SK-N-MC (cell line): Measurements from ENCODE around the gene OPRL1.

Experiments used
- DNase-seq: peaks from one replicate; pipeline ENCODE4 v3.0.0-alpha.2; 2011; ENCODE audit warnings: low read depth, low spot score
- H3K27ac ChIP-seq: fragments of 200-600 bp; sonication (generic); 2 replicates; pipeline ENCODE4 v1.5.1; 2016; ENCODE audit warnings: mixed run types
- H3K36me3 ChIP-seq: fragments of 200-600 bp; sonication (generic); 2 replicates; pipeline ENCODE4 v1.6.1; 2017; ENCODE audit warnings: antibody characterized with exemption, low read length, mixed read lengths; ENCODE audit not compliant: insufficient read depth
- H3K4me3 ChIP-seq: fragments of 200-600 bp; sonication (generic); 2 replicates; pipeline ENCODE4 v1.5.1; 2016
- H3K9ac ChIP-seq: fragments of 200-600 bp; sonication (generic); 2 replicates; pipeline ENCODE4 v1.8.0; 2017; ENCODE audit warnings: mixed run types, mixed read lengths; ENCODE audit not compliant: insufficient read length
- H3K9me3 ChIP-seq: fragments of 200-600 bp; sonication (generic); 2 replicates; pipeline ENCODE4 v1.6.1; 2017; ENCODE audit warnings: low read depth, mild to moderate bottlenecking, antibody characterized with exemption, low read length, moderate library complexity, mixed read lengths
- EZH2 ChIP-seq: fragments of 200-600 bp; sonication (generic); IDR thresholded peaks from one replicate; pipeline ENCODE4 v1.6.1; 2017; ENCODE audit warnings: antibody characterized with exemption
- FOXP2 ChIP-seq: optimal IDR thresholded peaks from 2 replicates; pipeline ENCODE3; 2011; ENCODE audit warnings: mild to moderate bottlenecking, moderate library complexity; ENCODE audit not compliant: insufficient read depth; ENCODE audit errors: extremely low read length, control extremely low read depth
- POLR2AphosphoS5 ChIP-seq: IDR thresholded peaks from 2 replicates; pipeline ENCODE4 v1.6.1; 2012; ENCODE audit warnings: mild to moderate bottlenecking, low read depth, low read length, borderline replicate concordance

Gene OPRL1

GRCh38 chr20:64048402-64049044, 31.4 kb upstream of the OPRL1 start:
- Histone ChIP-seq H3K36me3 (peaks cover 13% of the 10 kb centered on the region), H3K9me3 (no peaks in the 10 kb centered on the region), H3K27ac (0 out of 2 replicates have a peak overlapping the region, but pooled peaks have one; percentile 19), H3K9ac (peak overlapping the region; percentile 74), H3K4me3 (peak overlapping the region; percentile 83)
- no peak for TF ChIP-seq POLR2AphosphoS5
- TF ChIP-seq FOXP2, result no peak
- TF ChIP-seq EZH2, result no peak
- no peak for DNase-seq

DNA sequence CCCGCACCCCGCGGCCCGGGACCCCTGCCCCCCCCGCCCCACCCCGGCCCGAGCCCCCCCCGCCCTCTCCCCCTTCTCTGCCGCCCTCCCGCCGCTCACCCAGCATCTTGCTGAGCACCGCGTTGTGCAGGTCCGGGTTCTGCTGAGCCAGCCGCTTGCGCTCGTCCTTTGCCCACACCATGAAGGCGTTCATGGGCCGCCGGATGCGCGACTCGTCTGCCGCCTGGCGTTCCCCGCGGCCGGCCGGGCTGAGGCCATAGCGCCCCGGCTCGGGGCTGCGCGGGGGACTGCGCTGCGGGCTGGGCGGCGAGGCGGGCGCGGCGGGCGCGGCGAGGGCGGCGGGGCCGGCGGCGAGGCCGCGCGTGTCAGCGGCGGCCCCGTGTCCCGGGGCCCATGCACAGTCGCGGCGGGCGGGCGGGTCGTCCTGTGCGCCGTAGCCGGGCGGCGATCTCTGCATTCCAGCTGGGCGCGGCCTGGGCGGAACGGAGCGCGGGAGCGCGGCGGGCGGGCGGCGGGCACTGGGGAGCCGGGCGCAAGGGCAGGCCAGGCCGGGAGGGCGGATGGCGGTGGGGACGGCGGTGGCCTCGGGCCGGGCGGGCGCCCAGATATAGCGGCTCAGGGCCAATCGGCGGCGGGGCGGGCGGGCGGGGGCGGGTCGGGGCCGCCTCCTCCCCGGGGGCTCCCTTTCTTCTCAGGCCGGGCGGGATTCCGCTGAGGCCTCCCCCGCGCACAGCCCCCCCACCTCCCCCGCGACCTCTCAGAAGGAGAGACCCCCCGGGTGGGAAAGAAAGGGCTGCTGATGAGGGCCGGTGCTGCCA, 30.6 kb upstream of the OPRL1 start, which contains the start of gene SOX18:
Gene SOX18 (minus strand): TSS at position 580 of the 818 bp plus-strand sequence. CDS start 123 bp downstream, at position 457.
- H3K36me3 ChIP-seq, result peaks cover 13% of the 10 kb centered on the region
- H3K9ac ChIP-seq, result peak within 1 kb of the TSS; percentile 74
- no peaks in the 10 kb centered on the region for H3K9me3 ChIP-seq
- peak within 1 kb of the TSS; percentile 87 for H3K27ac ChIP-seq
- DNase-seq, result no peak
- H3K4me3 ChIP-seq, result peak within 1 kb of the TSS; percentile 83
- TF ChIP-seq POLR2AphosphoS5 (no peak; the same call in 1 of the 2 replicates), EZH2 (no peak), FOXP2 (no peak)

GRCh38 chr20:64049878-64050260, 30.0 kb upstream of the OPRL1 start:
- Histone ChIP-seq H3K9me3 (no peaks in the 10 kb centered on the region), H3K4me3 (peak overlapping the region; percentile 73), H3K27ac (peak overlapping the region; percentile 87), H3K9ac (peak overlapping the region; percentile 60), H3K36me3 (peaks cover 13% of the 10 kb centered on the region)
- DNase-seq, result no peak
- TF ChIP-seq POLR2AphosphoS5 (peak; percentile 58), EZH2 (no peak), FOXP2 (no peak)

- peak overlapping the region; percentile 60 for H3K9ac ChIP-seq
- H3K9me3 ChIP-seq, result no peaks in the 10 kb centered on the region
- peaks cover 13% of the 10 kb centered on the region for H3K36me3 ChIP-seq
- no peak for DNase-seq
- TF ChIP-seq EZH2, result no peak
- TF ChIP-seq POLR2AphosphoS5, result no peak
- TF ChIP-seq FOXP2, result no peak
- peak overlapping the region; percentile 73 for H3K4me3 ChIP-seq
- peak overlapping the region; percentile 87 for H3K27ac ChIP-seq
Observed at GRCh38 chr20:64050261-64051032, 29.4 kb upstream of the OPRL1 start.

- H3K36me3 ChIP-seq, result peaks cover 13% of the 10 kb centered on the region
- no peak overlapping the region for H3K27ac ChIP-seq
- no peak for DNase-seq
- no peak overlapping the region for H3K9ac ChIP-seq
- TF ChIP-seq EZH2 (no peak), POLR2AphosphoS5 (no peak), FOXP2 (no peak)
- no peaks in the 10 kb centered on the region for H3K9me3 ChIP-seq
- H3K4me3 ChIP-seq, result no peak overlapping the region
Observed at GRCh38 chr20:64051033-64051452, 28.8 kb upstream of the OPRL1 start.

DNA sequence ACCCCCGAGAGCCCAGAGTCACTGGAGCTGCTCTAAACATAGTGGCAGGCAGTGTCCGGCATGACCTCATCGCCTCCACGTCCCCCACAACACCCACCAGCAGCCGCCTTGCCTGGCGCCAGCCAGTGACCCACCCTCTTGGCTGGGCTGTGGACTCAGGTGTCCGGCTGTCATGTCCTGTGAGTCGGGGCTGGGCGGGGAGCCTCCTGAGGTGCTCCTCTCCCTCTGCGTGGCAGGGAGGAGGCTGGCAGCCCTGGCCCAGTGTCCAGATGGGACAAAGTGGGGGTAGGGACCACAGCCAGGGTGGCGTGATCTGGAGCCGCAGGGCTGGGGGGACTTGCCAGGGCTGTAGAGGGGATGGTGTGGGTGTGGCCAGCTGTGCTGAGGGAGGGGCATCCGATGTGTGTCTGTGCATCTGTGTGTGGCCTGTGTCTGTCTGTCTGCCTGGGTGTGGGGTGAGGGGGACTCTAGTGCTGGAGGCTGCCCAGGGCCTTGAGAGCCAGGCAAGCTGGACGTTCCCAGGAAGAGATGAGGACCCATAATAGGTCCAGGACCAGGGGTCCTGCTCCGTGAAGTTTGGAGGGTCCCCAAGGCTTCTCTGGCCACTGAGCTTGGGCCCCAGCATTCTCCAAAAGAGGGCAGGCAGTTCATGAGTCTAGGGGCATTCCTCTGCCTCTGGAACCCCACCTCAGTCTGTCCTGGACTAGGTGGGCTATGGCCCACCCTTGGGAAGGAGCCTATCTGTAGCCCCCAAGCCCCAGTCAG, 28.1 kb upstream of the OPRL1 start:
- Histone ChIP-seq H3K36me3 (peaks cover 12% of the 10 kb centered on the region), H3K27ac (0 out of 2 replicates have a peak overlapping the region, but pooled peaks have one; percentile 67), H3K4me3 (no peak overlapping the region), H3K9ac (no peak overlapping the region), H3K9me3 (no peaks in the 10 kb centered on the region)
- DNase-seq, result no peak
- TF ChIP-seq FOXP2 (no peak), EZH2 (no peak), POLR2AphosphoS5 (no peak)

GRCh38 chr20:64052326-64052722, 27.6 kb upstream of the OPRL1 start:
- H3K4me3 ChIP-seq, result no peak overlapping the region
- no peaks in the 10 kb centered on the region for H3K9me3 ChIP-seq
- TF ChIP-seq FOXP2 (no peak), POLR2AphosphoS5 (no peak), EZH2 (no peak)
- no peak overlapping the region for H3K9ac ChIP-seq
- peak overlapping the region; percentile 67 for H3K27ac ChIP-seq
- H3K36me3 ChIP-seq, result peaks cover 6% of the 10 kb centered on the region
- DNase-seq, result no peak
